Uterine smooth muscle cell (primary cell): Measurements from ENCODE around the gene MKKS. TPM values are rescaled to one million over a fixed set of nuclear protein-coding genes. Genes with fewer than 3 reads are reported as not detected.

ENCODE experiments used
- total RNA-seq: library from RNA; depleted of rRNA; stranded (reverse); fragments of >200 nt; gene quantifications from 2 replicates; pipeline ENCODE4 v1.2.3, GENCODE V29; 2014

The MKKS gene
- total RNA-seq, result 6.6 and 7.1 TPM in 2 replicates

GRCh38 chr20:10433623-10434466, at the start of gene MKKS:
TSS of gene MKKS (minus strand) at chr20:10434222. CDS start at chr20:10413514, 20,708 bp downstream.

GRCh38 chr20:10434832-10435812, 1.1 kb upstream of the MKKS start, which contains the start of gene SLX4IP:
TSS of gene SLX4IP (plus strand) at chr20:10435305. CDS start at chr20:10458205, 22,900 bp downstream.

Other genes starting within 250 kb of the MKKS start
- 0.25 and 0.44 TPM in 2 replicates for gene SNAP25, start 215.4 kb downstream of the MKKS start, total RNA-seq
- 4.0 and 4.7 TPM in 2 replicates for gene SLX4IP, start 1.1 kb upstream of the MKKS start, total RNA-seq
- gene JAG1, start 239.8 kb upstream of the MKKS start, total RNA-seq, result 4.2 and 12.9 TPM in 2 replicates